A549 (cell line): ENCODE data around the gene RGS19. TPM values are rescaled to one million over a fixed set of nuclear protein-coding genes. Genes with fewer than 3 reads are reported as not detected.
A peak's percentile ranks its signal among the peaks of the same experiment; 100 is the strongest.
"Not testable (repeated sequence)": the region's sequence is repeated elsewhere in the genome, so short reads cannot be mapped to it uniquely, and the experiment has no call there.

Experiments
- ATAC-seq, 2 experiments: fragments of 200-7000 bp in 1 of 2; fragments of >200 bp in 1 of 2; cut with Nextera tagmentation in 1 of 2; cut with Tn5 transposase in 1 of 2; 3 replicates each; pipeline versions ENCODE4 v1.8.0 to v1.9.1; 2018 to 2020; ENCODE audit warnings: mild to moderate bottlenecking in 1 of 2, moderate library complexity in 1 of 2
- CTCF ChIA-PET: fragments of 300-600 bp; sonication (Branson Sonifier 250); formaldehyde crosslinking; extraction: SDS; loops from one replicate; lab custom pipeline; 2021; ENCODE audit warnings: antibody characterized with exemption, inconsistent platforms; lab: Yijun Ruan, JAX
- POLR2A ChIA-PET: fragments of 350-600 bp; formaldehyde crosslinking; extraction: SDS; loops from one replicate; lab custom pipeline; 2021; ENCODE audit warnings: antibody characterized with exemption, inconsistent platforms; lab: Yijun Ruan, JAX
- DNase-seq, 2 experiments: peaks; one replicate each; pipeline versions ENCODE4 v3.0.0 to v3.0.0-alpha.2; 2011 to 2016; ENCODE audit warnings: low read depth in 1 of 2, low spot score in 1 of 2
- FAIRE-seq: peaks from 2 replicates; lab custom pipeline; 2011; peaks lifted over from hg19 to GRCh38; lab: Jason Lieb, UNC
- H3K27ac ChIP-seq, 2 experiments: fragments of >200 bp; sonication (Bioruptor Twin); formaldehyde crosslinking; 3 replicates each; pipeline ENCODE4 v1.5.1; 2016 to 2017
- H3K4me1 ChIP-seq: fragments of >200 bp; sonication (Bioruptor Twin); formaldehyde crosslinking; 3 replicates; pipeline ENCODE4 v1.6.1; 2016
- H3K4me2 ChIP-seq: fragments of >200 bp; sonication (Bioruptor Twin); formaldehyde crosslinking; 3 replicates; pipeline ENCODE4 v1.6.1; 2016
- H3K4me3 ChIP-seq: fragments of >200 bp; sonication (Bioruptor Twin); formaldehyde crosslinking; 3 replicates; pipeline ENCODE4 v1.5.1; 2016
- H3K9me3 ChIP-seq: fragments of >200 bp; sonication (Bioruptor Twin); formaldehyde crosslinking; 3 replicates; pipeline ENCODE4 v1.6.1; 2016
- CBX2 ChIP-seq: fragments of 200-600 bp; sonication (generic); IDR thresholded peaks from 2 replicates; pipeline ENCODE4 v1.6.1; 2016; ENCODE audit warnings: low read depth, mild to moderate bottlenecking, borderline replicate concordance
- CHD4 ChIP-seq: fragments of 200-600 bp; sonication (generic); IDR thresholded peaks from 2 replicates; pipeline ENCODE4 v1.6.1; 2016; ENCODE audit warnings: antibody characterized with exemption, mild to moderate bottlenecking, borderline replicate concordance
- CTCF ChIP-seq: fragments of >200 bp; sonication (Bioruptor Twin); formaldehyde crosslinking; IDR thresholded peaks from 3 replicates; pipeline ENCODE4 v1.5.1; 2016
- E2F6 ChIP-seq: IDR thresholded peaks from 2 replicates; pipeline ENCODE4 v1.6.1; 2012; ENCODE audit warnings: low read depth, borderline replicate concordance
- EHF ChIP-seq: fragments of 250-450 bp; sonication (Bioruptor Pico); IDR thresholded peaks from 2 replicates; pipeline ENCODE4 v1.5.0; 2020; ENCODE audit warnings: mild to moderate bottlenecking
- EHMT2 ChIP-seq: fragments of 200-600 bp; sonication (generic); IDR thresholded peaks from 2 replicates; pipeline ENCODE4 v1.6.1; 2016; ENCODE audit warnings: antibody characterized with exemption, low read depth, mild to moderate bottlenecking, moderate library complexity
- FOSB ChIP-seq: fragments of 250-450 bp; sonication (Bioruptor Pico); IDR thresholded peaks from 2 replicates; pipeline ENCODE4 v1.5.0; 2020; ENCODE audit warnings: mild to moderate bottlenecking, moderate library complexity
- FOSL2 ChIP-seq, 2 experiments: fragments of 450-650 bp in 1 of 2; fragments of >200 bp in 1 of 2; sonication (Bioruptor Twin) in 1 of 2; formaldehyde crosslinking; IDR thresholded peaks; 2 replicates each; pipeline versions ENCODE4 v1.5.0 to v1.6.1; 2016 to 2020; ENCODE audit warnings: mild to moderate bottlenecking in 1 of 2, moderate library complexity in 1 of 2
- GATA3 ChIP-seq: IDR thresholded peaks from 2 replicates; pipeline ENCODE4 v1.6.1; 2012; ENCODE audit warnings: borderline replicate concordance
- HES2 ChIP-seq: fragments of >200 bp; sonication (Bioruptor Twin); formaldehyde crosslinking; IDR thresholded peaks from 2 replicates; pipeline ENCODE4 v1.6.1; 2016
- HOXA7 ChIP-seq: fragments of 250-450 bp; sonication (Bioruptor Pico); IDR thresholded peaks from 2 replicates; pipeline ENCODE4 v1.5.0; 2020; ENCODE audit warnings: mild to moderate bottlenecking, moderate library complexity
- HOXB5 ChIP-seq: fragments of 250-450 bp; sonication (Bioruptor Pico); IDR thresholded peaks from 2 replicates; pipeline ENCODE4 v1.5.0; 2020; ENCODE audit warnings: mild to moderate bottlenecking, moderate library complexity
- JUN ChIP-seq, 2 experiments: fragments of >200 bp; sonication (Bioruptor Twin); formaldehyde crosslinking; IDR thresholded peaks; 2 replicates in 1 of 2; 3 replicates in 1 of 2; pipeline ENCODE4 v1.6.1; 2016 to 2017
- JUNB ChIP-seq: fragments of >200 bp; sonication (Bioruptor Twin); formaldehyde crosslinking; IDR thresholded peaks from 2 replicates; pipeline ENCODE4 v1.6.1; 2016
- KDM1A ChIP-seq: fragments of 200-600 bp; sonication (generic); IDR thresholded peaks from 2 replicates; pipeline ENCODE4 v1.6.1; 2016; ENCODE audit warnings: low read depth, mild to moderate bottlenecking
- MAFK ChIP-seq: fragments of 450-650 bp; IDR thresholded peaks from 2 replicates; pipeline ENCODE4 v1.6.1; 2014; ENCODE audit not compliant: partially characterized antibody
- NR3C1 ChIP-seq: fragments of >200 bp; sonication (Bioruptor Twin); formaldehyde crosslinking; IDR thresholded peaks from 3 replicates; pipeline ENCODE4 v1.6.1; 2017
- PHF8 ChIP-seq: fragments of 200-600 bp; sonication (generic); IDR thresholded peaks from 2 replicates; pipeline ENCODE4 v1.6.1; 2016; ENCODE audit warnings: low read depth, mild to moderate bottlenecking, antibody characterized with exemption, moderate library complexity, borderline replicate concordance
- POLR2AphosphoS2 ChIP-seq: conservative IDR thresholded peaks from 2 replicates; pipeline ENCODE4 v1.6.1; 2012; ENCODE audit warnings: low read length, improper control_type of control experiment, inconsistent platforms
- RARB ChIP-seq: fragments of 250-450 bp; sonication (Bioruptor Pico); IDR thresholded peaks from 2 replicates; pipeline ENCODE4 v1.8.0; 2021; ENCODE audit warnings: mild to moderate bottlenecking, moderate library complexity
- RFX5 ChIP-seq: fragments of 450-650 bp; IDR thresholded peaks from 2 replicates; pipeline ENCODE4 v1.7.1; 2014; ENCODE audit warnings: antibody characterized with exemption, mild to moderate bottlenecking, moderate library complexity
- USF2 ChIP-seq: fragments of 450-650 bp; IDR thresholded peaks from 2 replicates; pipeline ENCODE4 v1.6.1; 2014; ENCODE audit warnings: antibody characterized with exemption
- ZC3H11A ChIP-seq: fragments of 450-650 bp; IDR thresholded peaks from 2 replicates; pipeline ENCODE4 v1.6.1; 2014; ENCODE audit warnings: antibody characterized with exemption, mild to moderate bottlenecking
- ZFP36 ChIP-seq: fragments of 450-650 bp; IDR thresholded peaks from 2 replicates; pipeline ENCODE4 v1.6.1; 2014; ENCODE audit warnings: borderline replicate concordance; ENCODE audit not compliant: partially characterized antibody
- WGBS: methylation state at CpG from one replicate; pipeline ENCODE4 v1.1.6; 2017; ENCODE audit errors: missing lambda C conversion rate; 5-methylcytosine and 5-hydroxymethylcytosine counted together
- polyA plus RNA-seq, 4 experiments: library from polyadenylated mRNA; depleted of rRNA in 3 of 4; stranded (reverse); fragments of >200 nt; fragmentation: RNase III in 1 of 4; extraction: RNeasy Plus Mini Kit Qiagen cat#74134 plus additional on column Dnase treatment in 1 of 4; gene quantifications; 2 replicates in 3 of 4; 3 replicates in 1 of 4; pipeline ENCODE4 v1.2.3, GENCODE V29; 2011 to 2017
- TF ChIP-seq, protein P1 (sequence below): fragments of 150-350 bp; IDR thresholded peaks from 2 replicates; pipeline ENCODE4 v1.6.1; 2014; ENCODE audit warnings: low read depth, mild to moderate bottlenecking, low read length

Gene RGS19
- polyA plus RNA-seq, 2 of the 4 experiments (the other 2 are of a cell fraction), result 13.8 to 18.8 TPM

- WGBS, result 26% methylated on average over 11 of the region's 11 CpGs
- CTCF ChIA-PET, result interaction anchor here (0.7 to 5.8 kb wide), 6 partner anchors 14 to 337 kb away, joined by 4 to 121 read pairs (median 42); partner anchors contain the start of genes LKAAEAR1, NPBWR2, OPRL1 and RGS19
- H3K27ac ChIP-seq, FAIRE-seq, H3K4me1 ChIP-seq, POLR2A ChIA-PET, ATAC-seq, H3K9me3 ChIP-seq, H3K4me2 ChIP-seq, H3K4me3 ChIP-seq, DNase-seq: not testable (repeated sequence)
These were observed 43.6 kb upstream of the RGS19 start for GRCh38 chr20:64122927-64123326.

DNA sequence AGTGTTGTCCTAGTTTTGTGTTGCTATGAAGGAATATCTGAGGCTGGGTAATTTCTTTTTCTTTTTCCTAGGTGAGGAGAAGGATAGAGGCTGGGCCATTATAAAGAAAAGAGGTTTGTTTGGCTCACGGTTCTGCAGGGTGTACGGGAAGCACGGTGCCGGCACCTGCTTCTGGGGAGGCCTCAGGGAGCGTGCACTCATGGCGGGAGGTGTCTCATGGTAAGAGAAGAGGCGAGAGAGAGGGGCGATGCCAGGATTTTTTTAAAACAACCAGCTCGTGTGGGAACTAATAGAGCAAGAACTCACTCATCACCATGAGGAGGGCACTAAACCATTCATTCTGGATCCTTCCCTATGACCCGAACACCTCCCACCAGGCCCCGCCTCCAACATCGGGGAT, 42.3 kb upstream of the RGS19 start:
- Histone ChIP-seq H3K4me2 (no peak overlapping the region), H3K27ac (no peak overlapping the region), H3K4me1 (no peaks in the 10 kb centered on the region), H3K9me3 (peaks cover 2% of the 10 kb centered on the region; the same call in 1 of the 3 replicates), H3K4me3 (no peak overlapping the region)
- DNase-seq (no peak), FAIRE-seq (no peak), ATAC-seq (no peak)
- CTCF ChIA-PET, result interaction anchor here (0.8 to 5.8 kb wide), 25 partner anchors 12 to 1144 kb away, joined by 3 to 121 read pairs (median 9); partner anchors contain the start of genes LKAAEAR1, NPBWR2, OPRL1 and PRPF6
- POLR2A ChIA-PET, result no interaction called here
- TF ChIP-seq JUN (IDR thresholded peaks at IDR 0.05) (no peak), USF2 (no peak), CHD4 (no peak), RARB (CRISPR knock-in tag) (no peak), POLR2AphosphoS2 (no peak), CBX2 (no peak), PHF8 (no peak), JUNB (no peak), HOXB5 (CRISPR knock-in tag) (no peak), RFX5 (no peak), HOXA7 (CRISPR knock-in tag) (no peak), EHMT2 (no peak)
- TF ChIP-seq, protein P1, sequence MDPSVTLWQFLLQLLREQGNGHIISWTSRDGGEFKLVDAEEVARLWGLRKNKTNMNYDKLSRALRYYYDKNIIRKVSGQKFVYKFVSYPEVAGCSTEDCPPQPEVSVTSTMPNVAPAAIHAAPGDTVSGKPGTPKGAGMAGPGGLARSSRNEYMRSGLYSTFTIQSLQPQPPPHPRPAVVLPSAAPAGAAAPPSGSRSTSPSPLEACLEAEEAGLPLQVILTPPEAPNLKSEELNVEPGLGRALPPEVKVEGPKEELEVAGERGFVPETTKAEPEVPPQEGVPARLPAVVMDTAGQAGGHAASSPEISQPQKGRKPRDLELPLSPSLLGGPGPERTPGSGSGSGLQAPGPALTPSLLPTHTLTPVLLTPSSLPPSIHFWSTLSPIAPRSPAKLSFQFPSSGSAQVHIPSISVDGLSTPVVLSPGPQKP, result no peak
- WGBS, result 49% methylated on average over 12 of the region's 12 CpGs

DNA sequence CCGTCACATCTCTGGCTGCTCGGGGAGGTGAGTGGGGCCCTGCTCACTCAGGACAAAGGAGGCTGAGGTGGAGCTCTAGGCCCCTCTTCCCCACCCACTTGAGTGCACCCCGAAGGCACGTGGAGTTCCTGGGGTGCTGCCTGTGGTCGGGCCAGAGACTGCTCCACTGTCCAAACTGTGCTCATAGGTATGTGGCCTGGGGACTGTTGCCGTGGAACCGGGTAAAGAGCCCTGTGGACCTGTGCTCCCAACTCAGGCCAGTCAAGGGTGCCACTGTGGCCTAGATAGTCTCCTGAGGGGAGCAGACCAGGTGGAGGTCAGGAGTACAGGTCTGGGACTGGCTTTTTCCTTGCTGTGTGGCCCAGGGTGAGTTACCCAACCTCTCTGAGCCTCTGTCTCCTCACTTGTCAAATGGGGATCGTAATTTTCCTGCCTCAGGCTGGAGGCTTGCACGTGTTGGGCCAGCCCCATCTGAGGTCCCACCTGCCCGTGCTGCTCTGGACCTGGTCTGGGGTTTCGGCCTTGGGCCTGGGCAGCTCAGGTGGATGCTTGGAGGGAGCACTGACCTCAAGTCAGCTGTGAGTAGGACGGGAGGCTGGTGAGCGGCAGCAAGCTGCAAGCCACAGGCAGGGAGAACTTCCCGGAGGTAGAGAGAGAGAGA, 40.5 kb upstream of the RGS19 start:
- Histone ChIP-seq H3K9me3 (peaks cover 2% of the 10 kb centered on the region; the same call in 1 of the 3 replicates), H3K27ac (no peak overlapping the region), H3K4me3 (no peak overlapping the region), H3K4me2 (0 out of 3 replicates have a peak overlapping the region, but pooled peaks have one; percentile 46), H3K4me1 (no peaks in the 10 kb centered on the region)
- ChIA-PET CTCF (interaction anchor here (0.5 to 5.8 kb wide), 38 partner anchors 9 to 582 kb away, joined by 3 to 121 read pairs (median 6); partner anchors contain the start of genes LKAAEAR1, NPBWR2, OPRL1 and PRPF6), POLR2A (no interaction called here)
- FAIRE-seq, result no peak
- no peak for DNase-seq
- WGBS, result 56% methylated on average over 10 of the region's 14 CpGs
- ATAC-seq, result peak; percentile 16 to 39; a peak in 4 of 6 replicates
- no peak for TF ChIP-seq NR3C1
- no peak for TF ChIP-seq MAFK
- 0 out of 2 replicates have a peak, but pooled peaks have one; percentile 61 for TF ChIP-seq KDM1A
- peak; percentile 66 for TF ChIP-seq ZFP36

- no peak overlapping the region for H3K27ac ChIP-seq
- ChIA-PET CTCF (interaction anchor here (0.8 to 5.8 kb wide), 20 partner anchors 10 to 581 kb away, joined by 3 to 121 read pairs (median 8); partner anchors contain the start of genes LKAAEAR1, NPBWR2, OPRL1 and PTK6), POLR2A (no interaction called here)
- peaks cover 2% of the 10 kb centered on the region; the same call in 1 of the 3 replicates for H3K9me3 ChIP-seq
- DNase-seq (peak in 1 of 2 experiments; percentile 48), FAIRE-seq (no peak), ATAC-seq (peak; percentile 21 to 43; a peak in 3 of 6 replicates)
- no peak overlapping the region for H3K4me2 ChIP-seq
- H3K4me1 ChIP-seq, result no peaks in the 10 kb centered on the region
- 74% methylated on average over 8 of the region's 8 CpGs for WGBS
- H3K4me3 ChIP-seq, result no peak overlapping the region
- TF ChIP-seq FOSB, result no peak
- no peak for TF ChIP-seq ZC3H11A
- TF ChIP-seq FOSL2 (IDR thresholded peaks at IDR 0.05), result no peak
- TF ChIP-seq FOSL2 (CRISPR knock-in tag; IDR thresholded peaks at IDR 0.05), result no peak
- no peak for TF ChIP-seq E2F6
- TF ChIP-seq ZFP36, result no peak
- TF ChIP-seq HES2, result no peak
- no peak for TF ChIP-seq GATA3
- no peak for TF ChIP-seq CTCF
- no peak for TF ChIP-seq JUNB
- no peak for TF ChIP-seq EHF
These were observed 40.0 kb upstream of the RGS19 start for GRCh38 chr20:64119301-64119680.
